ENCODE measurements around the gene TMEM25.
"Not testable (repeated sequence)": the region's sequence is repeated elsewhere in the genome, so short reads cannot be mapped to it uniquely, and the experiment has no call there.

TMEM25 gene

DNA sequence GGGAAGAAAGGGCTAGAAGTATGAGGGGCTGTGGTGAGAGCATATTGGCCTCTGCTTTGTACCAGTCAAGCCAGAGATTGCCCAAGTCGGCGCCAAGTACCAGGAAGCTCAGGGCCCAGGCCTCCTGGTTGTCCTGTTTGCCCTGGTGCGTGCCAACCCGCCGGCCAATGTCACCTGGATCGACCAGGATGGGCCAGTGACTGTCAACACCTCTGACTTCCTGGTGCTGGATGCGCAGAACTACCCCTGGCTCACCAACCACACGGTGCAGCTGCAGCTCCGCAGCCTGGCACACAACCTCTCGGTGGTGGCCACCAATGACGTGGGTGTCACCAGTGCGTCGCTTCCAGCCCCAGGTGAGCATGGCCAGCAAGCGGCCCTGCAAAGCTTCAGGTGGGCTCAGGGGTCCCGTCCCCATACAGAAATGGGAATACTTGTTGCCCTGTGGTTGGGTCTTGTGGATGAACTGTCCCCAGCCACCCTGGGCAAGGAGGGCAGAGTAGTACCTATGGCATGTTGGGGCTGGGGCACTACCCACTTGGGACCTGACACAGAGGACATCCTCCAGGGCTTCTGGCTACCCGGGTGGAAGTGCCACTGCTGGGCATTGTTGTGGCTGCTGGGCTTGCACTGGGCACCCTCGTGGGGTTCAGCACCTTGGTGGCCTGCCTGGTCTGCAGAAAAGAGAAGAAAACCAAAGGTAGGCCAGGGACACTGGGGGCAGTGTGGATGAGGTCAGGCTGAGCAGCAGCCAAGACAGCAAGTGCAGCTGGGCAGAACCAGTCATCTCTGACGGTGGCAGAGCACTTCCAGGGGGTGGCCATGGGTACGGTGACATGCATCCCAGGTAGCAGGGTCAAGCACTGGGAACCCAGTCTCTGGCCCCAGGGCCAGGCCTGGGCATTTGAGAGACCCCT lies 2.1 kb downstream of the TMEM25 start:
- DNase-seq = no peak

DNA sequence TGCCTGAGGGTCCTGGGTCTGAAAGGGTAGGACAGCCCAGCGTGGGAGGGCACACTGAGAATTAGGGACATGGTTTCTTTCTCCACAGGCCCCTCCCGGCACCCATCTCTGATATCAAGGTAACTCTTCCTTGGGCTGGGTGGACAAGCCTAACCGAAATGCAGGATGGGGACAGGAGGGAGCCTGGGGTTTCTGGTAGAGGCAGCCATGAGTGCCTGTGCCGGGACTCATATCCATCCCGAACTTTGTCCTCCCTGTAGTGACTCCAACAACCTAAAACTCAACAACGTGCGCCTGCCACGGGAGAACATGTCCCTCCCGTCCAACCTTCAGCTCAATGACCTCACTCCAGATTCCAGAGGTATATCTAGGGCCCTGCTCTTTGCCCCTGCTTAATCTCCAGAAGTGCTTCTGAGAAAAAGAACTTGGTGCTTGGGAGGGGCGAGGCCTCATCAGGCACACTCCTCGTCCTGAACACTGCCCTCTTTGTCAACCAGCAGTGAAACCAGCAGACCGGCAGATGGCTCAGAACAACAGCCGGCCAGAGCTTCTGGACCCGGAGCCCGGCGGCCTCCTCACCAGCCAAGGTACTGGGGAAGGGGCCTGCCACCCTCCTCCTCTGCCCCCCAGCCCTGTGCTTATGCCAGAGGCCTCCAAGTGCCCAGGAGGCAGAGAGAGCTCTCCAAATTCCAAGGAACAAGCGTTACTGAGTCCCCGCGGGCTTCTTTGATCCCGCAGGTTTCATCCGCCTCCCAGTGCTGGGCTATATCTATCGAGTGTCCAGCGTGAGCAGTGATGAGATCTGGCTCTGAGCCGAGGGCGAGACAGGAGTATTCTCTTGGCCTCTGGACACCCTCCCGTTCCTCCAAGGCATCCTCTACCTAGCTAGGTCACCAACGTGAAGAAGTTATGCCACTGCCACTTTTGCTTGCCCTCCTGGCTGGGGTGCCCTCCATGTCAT lies 3.1 kb downstream of the TMEM25 start:
- no peak for DNase-seq

DNA sequence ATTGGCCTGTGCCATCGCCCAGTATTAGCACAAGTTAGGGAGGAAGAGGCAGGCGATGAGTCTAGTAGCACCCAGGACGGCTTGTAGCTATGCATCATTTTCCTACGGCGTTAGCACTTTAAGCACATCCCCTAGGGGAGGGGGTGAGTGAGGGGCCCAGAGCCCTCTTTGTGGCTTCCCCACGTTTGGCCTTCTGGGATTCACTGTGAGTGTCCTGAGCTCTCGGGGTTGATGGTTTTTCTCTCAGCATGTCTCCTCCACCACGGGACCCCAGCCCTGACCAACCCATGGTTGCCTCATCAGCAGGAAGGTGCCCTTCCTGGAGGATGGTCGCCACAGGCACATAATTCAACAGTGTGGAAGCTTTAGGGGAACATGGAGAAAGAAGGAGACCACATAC lies 4.3 kb downstream of the TMEM25 start:
- DNase-seq = no peak

DNA sequence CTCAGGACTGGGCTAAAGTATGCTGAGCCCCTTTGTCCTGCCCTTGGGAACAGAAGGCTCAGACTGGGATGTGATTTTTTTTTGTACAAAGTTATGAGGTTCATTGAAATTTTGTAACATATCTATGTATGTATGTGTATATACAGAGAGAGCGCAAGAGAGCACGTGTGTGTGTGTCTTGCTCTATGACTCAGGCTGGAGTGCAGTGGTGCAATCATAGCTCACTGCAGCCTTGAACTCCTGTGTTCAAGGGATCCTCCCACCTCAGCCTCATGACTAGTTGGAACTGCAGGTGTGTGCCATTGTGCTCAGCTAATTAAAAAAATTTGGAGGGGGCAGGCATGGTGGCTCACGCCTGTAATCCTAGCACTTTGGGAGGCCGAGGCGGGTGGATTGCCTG lies 5.7 kb downstream of the TMEM25 start:
- DNase-seq = no peak

DNA sequence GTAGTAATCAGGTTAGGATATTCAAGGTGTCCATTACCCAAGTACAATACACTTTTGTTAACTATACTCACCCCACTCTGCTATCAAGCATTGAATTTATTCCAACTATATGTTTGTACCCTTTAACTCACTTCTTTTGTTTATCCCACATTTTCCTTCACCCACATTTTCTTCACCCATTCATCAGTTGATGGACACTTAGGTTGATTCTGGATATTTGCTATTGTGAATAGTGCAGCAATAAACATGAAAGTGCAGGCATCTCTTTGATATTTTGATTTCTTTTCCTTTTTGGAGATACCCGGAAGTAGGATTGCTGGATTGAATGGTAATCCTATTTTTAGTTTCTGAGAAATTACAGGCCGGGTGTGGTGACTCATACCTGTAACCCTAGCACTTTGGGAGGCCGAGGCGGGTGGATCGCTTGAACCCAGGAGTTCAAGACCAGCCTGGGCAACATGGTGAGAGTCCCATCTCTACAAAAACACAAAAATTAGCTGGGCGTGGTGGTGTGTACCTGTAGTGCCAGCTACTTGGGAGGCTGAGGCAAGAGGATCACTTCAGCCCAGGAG lies 6.5 kb downstream of the TMEM25 start:
- no peak for DNase-seq

DNA sequence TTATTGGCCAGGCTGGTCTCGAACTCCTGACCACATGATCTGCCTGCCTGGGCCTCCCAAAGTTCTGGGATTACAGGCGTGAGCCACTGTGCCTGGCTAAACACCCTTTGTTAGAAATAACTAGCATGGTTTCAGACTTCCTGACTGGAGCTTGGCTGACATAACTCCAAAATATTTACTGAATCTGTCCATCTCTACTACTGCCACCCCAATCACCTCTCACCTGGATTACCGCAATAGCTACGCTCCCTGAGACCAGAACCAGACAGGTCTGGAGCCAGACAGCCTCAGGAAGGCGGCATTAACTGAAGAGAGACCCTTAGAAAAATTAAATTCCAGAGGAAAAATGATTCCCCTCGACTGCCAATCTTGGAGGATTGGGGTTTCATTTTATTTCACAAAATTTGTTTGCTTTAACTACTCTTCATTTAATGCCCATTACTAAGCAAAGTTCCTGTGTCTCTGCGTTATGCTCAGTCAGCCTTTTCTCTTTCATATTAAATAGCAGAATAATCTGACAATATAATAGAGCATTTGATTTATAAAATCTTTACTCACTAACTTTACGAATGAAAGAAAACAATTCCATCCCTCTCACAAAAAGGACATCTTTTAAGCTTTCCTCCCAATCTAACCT lies 13.1 kb downstream of the TMEM25 start:
- no peak for DNase-seq

DNA sequence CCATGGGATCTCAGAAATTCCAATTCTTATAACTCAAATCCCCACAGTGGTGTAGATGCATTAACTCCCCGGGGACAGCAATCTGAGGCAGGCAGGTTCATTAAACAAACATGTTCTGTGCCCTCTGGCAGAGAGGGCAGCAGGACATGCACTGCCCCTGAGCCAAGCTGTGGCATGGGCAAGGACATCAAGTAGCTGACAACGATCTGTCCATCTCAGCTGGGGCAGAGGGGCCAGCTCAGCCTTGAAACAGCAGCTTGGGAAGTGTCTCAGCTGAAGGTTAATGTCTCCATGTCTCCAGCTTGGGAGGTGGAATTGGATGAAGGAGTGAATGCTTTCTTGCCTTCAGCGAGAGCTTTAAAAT lies 13.6 kb downstream of the TMEM25 start:
- DNase-seq = no peak

DNA sequence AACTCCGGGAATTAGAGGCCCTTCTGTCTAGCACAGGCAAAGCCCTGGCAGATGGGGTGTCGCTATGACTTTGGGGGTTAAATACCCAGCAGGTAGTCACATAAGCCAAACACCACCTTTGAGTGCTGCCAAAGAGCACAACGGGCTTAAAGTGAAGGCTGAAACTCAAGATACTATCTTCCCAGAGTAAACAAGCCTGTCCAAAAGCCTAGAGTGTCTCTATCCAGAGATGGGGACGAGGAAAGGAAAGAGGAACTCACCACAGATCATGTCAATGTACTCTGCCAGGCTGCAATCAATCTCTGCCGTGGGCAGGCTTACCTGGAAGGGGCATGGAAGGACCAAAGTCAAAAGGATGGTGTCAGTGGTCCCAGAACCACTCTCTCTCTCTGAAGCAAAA lies 14.5 kb downstream of the TMEM25 start:
- DNase-seq = no peak

DNA sequence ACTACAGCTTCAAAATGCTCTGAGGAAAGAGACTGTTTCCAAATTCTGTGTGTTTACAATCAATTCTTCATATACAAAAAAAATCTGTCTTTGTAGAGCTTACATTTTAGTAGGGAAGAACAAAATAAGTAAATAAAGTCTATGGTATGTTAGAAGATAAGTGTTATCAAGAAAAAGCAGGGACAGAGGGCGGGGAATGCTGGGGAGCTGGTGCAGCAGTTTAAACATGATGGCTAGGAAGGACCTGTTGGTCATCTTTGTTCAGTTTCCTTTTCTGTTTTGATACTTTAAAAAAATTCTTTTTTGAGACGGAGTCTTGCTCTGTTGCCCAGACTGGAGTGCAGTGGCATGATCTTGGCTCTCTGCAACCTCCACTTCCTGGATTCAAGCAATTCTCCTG lies 16.1 kb downstream of the TMEM25 start:
- DNase-seq = no peak

DNA sequence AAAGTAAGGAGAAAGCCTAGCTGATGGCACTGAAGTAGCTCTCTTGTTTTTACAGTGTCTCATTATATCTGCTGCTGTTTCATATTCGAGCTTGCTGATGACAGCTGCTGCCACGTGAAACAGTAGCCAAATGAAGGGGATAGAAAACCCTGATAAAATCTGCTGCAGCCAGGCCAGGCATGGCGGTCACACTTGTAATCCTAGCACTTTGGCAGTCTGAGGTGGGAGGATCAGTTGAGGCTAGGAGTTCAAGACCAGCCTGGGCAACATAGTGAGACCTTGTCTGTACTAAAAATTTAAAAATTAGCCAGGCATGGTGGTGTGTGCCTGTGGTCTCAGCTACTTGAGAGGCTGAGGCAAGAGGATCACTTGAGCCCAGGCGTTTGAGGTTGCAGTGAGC lies 21.3 kb downstream of the TMEM25 start:
- DNase-seq = no peak

DNA sequence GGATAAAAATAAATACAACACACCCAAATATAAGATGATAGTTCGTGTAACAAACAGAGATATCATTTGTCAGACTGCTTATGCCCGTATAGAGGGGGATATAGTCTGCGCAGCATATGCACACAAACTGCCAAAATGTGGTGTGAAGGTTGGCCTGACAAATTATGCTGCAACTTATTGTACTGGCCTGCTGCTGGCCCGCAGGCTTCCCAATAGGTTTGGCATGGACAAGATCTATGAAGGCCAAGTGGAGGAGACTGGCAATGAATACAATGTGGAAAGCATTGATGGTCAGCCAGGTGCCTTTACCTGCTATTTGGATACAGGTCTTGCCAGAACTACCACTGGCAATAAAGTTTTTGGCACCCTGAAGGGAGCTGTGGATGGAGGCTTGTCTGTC lies 29.8 kb downstream of the TMEM25 start:
- no peak for DNase-seq

DNA sequence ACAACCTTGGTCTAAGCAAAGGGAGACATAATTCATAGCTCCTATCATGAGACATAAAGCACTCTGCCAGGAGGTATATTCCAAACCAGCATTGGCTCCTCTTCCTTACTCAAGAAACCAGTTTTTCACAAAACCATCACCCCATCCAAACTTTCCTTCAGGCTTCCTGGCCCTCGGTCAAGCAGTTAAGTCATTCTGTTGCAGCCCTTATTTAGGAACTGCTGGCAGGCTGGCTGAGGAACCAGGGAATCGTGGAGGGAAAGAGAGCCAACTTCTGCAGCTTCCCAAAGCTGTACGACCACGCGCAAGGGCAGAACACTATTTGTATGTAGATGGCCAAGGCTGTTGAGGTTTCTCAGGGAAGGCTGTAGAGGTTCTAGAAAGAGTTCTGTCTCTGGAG lies 34.1 kb downstream of the TMEM25 start:
- no peak for DNase-seq

DNA sequence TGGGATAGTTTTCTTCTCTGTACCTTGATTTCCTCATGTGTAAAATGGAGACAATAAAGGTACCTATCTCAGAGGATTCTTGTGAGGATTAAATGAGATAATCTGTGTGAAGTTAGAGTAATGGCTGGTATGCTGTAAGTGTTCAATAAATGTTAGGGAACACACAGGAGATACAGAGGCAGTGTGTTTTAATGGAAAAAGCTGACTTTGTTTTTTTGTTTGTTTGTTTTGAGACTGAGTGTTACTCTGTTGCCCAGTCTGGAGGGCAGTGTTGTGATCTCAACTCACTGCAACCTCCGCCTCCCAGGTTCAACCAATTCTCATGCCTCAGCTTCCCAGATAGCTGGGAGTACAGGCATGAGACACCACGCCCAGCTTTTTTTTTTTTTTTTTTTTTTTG lies 38.7 kb downstream of the TMEM25 start:
- DNase-seq = no peak

DNA sequence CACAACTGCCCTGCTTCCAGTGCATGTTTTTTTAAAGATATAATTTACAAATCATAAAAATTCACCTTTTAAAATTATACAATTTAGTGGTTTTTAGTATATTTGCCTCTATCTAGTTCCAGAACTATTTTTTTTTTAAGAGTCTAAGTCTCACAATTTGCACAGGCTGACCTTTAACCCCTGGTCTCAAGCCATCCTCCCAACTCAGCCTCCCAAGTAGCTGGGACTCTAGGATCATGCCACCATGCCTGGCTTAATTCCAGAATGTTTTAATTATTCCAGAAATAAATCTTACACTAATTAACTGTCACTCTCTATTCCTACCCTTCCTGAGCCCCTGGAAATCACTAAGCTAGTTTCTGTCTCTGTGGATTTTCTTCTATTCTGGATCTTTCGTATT lies 39.8 kb downstream of the TMEM25 start:
- DNase-seq = no peak

DNA sequence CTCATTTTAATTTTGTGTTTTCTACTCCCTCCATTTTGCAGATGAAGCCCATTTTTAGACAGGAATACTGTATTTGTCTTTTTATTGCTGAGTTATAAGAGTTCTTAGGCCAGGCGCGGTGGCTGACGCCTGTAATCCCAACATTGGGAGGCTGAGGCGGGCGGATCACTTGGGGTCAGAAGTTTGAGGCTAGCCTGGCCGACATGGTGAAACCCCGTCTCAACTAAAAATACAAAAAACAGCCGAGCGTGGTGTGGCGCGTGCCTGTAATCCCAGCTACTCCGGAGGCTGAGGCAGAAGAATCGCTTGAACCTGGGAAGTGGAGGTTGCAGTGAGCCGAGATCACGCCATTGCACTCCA lies 40.7 kb downstream of the TMEM25 start:
- DNase-seq = not testable (repeated sequence)

DNA sequence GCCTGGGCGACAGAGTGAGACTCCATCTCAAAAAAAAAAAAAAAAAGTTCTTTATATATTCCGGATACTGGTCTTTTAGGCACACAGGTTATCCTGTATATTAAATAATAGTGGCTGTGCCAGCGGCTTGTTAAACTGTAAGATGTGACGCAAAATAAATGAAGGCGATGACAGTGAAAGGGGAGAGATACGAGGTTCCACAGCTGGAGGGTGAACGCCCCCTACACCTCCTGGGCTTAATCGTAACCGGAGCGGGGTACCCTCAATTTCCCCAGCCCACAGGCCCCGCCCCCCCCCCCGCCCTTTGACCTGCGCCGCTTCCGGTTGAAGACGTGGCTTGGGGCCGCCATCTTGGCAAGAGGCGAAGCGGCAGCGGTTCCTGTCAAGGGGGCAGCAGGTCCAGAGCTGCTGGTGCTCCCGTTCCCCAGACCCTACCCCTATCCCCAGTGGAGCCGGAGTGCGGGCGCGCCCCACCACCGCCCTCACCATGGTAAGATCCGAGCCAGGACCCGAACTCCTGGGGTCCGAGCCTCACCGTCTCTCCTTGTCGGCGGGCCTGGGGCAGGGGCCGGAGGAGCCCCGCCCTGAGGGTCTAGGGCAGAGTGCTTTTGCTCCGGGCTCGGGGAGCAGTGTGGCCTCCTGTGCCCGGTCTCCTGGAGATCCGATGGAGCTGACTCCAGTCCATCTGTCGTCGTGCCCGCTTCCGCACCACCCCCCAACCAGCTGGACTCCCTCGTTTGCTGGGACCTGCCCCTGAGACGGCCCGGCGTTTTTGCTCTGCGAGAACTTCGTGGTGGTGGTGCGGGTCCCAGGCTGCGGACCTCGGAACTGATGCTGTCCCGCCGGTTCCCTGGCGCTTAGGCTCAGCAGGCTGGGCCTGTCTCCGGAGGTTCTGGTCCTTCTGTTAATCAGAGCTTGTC lies 41.3 kb downstream of the TMEM25 start, which contains the start of gene ARCN1:
ARCN1 (plus strand) TSS at position 349 of the 920 bp plus-strand sequence; CDS start at position 488, 139 bp downstream.
- DNase-seq = peak; percentile 87

DNA sequence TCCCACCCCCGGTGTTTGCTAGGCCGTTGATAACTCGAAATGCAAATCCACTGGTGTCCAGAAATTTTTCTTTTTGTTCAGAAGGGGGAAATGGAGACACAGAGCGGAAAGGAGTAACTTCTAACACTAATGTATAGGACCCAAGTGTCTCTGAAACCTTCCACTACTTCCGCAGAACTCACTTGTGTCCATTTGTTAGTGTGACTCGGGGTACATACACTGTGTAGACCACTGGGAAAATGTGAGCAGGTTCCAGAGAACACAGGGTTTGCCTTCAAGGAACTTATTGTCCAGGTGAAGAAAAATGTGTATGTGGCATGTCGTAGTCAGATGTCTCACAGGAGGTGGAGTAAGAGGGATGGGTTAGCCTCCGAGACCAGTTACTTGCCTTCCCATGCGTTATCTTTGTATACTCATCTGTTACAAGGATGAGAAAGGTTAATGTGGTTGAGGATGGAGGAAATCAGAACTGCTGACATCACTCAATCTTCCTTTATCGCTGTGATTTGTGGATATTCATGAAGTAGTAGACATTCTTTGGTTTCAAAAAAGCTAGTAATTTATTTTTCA lies 42.1 kb downstream of the TMEM25 start:
- DNase-seq = peak; percentile 73

DNA sequence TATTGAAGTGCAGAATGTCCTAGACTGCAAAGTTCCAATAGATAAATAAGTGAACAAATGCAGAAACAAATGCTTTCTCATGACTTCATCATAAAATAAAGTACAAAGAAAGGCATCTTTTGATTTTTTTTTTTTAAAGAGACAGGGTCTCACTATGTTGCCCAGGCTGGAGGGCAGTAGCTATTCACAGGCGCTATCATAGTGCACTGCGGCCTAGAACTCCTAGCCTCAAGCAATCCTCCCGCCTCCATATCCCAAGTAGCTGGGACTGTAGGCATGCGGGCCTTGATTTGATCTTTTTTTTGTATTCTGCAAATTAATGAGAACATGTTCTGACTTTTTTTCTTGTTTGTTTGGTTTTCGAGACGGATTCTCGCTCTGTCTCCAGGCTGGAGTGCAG lies 43.6 kb downstream of the TMEM25 start:
- DNase-seq = no peak

DNA sequence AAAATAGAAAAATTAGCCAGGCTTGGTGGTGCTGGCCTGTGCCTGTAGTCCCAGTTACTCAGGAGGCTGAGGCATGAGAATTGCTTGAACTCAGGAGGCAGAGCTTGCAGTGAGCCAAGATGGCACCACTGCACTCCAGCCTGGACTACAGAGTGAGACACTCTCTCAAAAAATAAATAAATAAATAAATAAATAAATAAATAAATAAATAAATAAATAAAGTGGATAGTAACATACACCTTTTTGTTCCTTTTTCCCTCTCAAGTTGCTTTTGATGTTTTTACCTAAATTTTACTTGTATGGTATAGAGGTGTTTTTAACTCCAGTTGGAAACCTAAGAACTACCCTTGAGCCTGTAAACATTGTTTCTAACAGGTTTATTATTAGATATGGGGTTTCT lies 47.0 kb downstream of the TMEM25 start:
- not testable (repeated sequence) for DNase-seq

DNA sequence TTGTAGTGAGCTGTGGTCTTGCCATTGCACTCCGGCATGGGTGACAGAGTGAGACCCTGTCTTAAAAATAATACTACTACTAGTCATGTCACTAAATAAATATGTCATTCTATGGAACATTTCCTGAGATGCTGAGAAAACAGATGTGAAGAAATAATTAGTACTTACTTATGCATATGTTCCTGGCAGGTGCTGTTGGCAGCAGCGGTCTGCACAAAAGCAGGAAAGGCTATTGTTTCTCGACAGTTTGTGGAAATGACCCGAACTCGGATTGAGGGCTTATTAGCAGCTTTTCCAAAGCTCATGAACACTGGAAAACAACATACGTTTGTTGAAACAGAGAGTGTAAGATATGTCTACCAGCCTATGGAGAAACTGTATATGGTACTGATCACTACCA lies 50.1 kb downstream of the TMEM25 start:
- no peak for DNase-seq

Data from CD4-positive, alpha-beta T cell treated with Interleukin-17A for 1 hour (primary cell).